Activated CD8-positive, alpha-beta memory T cell treated with anti-CD3 and anti-CD28 coated beads, Interleukin-2, amount 50 U/mL, for 24 hours (primary cell): Measurements from ENCODE around the gene WEE2.
A peak's percentile ranks its signal among the peaks of the same experiment; 100 is the strongest.
"Not testable (repeated sequence)": the region's sequence is repeated elsewhere in the genome, so short reads cannot be mapped to it uniquely, and the experiment has no call there.

Source experiments
- DNase-seq: peaks from one replicate; pipeline ENCODE4 v3.0.0-alpha.2; 2020; ENCODE audit errors: extremely low read depth

WEE2 gene

GRCh38 chr7:141714571-141714970 lies 6.4 kb downstream of the WEE2 start:
- no peak for DNase-seq

GRCh38 chr7:141715018-141715417 lies 6.9 kb downstream of the WEE2 start:
- DNase-seq = no peak

- DNase-seq = no peak
Measured at GRCh38 chr7:141715794-141716689, 7.9 kb downstream of the WEE2 start.

GRCh38 chr7:141717450-141717849 lies 9.3 kb downstream of the WEE2 start:
- no peak for DNase-seq

- no peak for DNase-seq
Measured at GRCh38 chr7:141722529-141722928, 14.4 kb downstream of the WEE2 start.

DNA sequence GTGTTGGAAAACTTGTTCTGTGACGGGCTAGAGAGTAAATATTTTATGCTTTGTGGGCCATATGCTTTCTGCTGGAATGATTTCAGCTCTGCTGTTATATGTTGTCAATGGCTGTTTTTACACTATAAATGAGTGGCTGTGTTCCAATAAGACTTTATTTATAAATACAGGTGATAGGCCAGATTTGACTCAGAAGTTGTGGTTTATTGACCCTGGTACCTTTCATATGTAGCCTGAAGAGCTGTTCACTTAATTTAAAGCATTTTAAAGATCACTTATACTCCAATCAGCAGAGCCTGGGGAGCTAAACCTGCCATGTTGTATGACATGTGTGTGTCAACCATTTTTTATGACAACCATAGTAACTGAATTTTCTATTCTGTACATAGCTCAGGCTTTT lies 20.9 kb downstream of the WEE2 start:
- no peak for DNase-seq

GRCh38 chr7:141731476-141732149 lies 23.5 kb downstream of the WEE2 start:
- DNase-seq = no peak

- DNase-seq = no peak
Measured at GRCh38 chr7:141737118-141737835, 29.1 kb downstream of the WEE2 start.

GRCh38 chr7:141737836-141738591 lies 29.9 kb downstream of the WEE2 start, which contains the start of gene SSBP1:
Gene SSBP1 (plus strand): TSS chr7:141738358. CDS start chr7:141739167, 809 bp downstream.
- DNase-seq = peak; percentile 81

- DNase-seq = no peak
Measured at GRCh38 chr7:141738592-141739013, 30.4 kb downstream of the WEE2 start.

GRCh38 chr7:141739250-141739649 lies 31.1 kb downstream of the WEE2 start:
- no peak for DNase-seq

GRCh38 chr7:141742229-141742628 lies 34.1 kb downstream of the WEE2 start:
- DNase-seq = no peak

GRCh38 chr7:141744131-141744530 lies 36.0 kb downstream of the WEE2 start:
- no peak for DNase-seq

GRCh38 chr7:141748396-141748795 lies 40.2 kb downstream of the WEE2 start:
- no peak for DNase-seq

DNA sequence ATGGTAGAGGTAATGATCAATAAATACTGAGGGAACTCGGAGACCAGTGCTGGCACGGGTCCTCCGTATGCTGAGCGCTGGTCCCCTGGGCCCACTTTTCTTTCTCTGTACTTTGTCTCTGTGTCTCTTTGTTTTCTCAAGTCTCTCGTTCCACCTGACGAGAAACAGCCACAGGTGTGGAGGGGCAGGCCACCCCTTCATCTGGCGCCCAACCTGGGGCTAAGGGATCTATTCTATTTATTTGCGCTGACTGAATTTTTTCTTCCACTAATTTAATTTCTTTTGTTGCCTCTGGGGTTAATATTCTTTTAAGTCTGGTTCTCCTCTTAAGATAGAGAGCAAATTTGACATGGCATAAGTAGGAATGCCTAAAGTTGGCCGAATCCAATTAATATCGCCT lies 43.8 kb downstream of the WEE2 start:
- DNase-seq = not testable (repeated sequence)

DNA sequence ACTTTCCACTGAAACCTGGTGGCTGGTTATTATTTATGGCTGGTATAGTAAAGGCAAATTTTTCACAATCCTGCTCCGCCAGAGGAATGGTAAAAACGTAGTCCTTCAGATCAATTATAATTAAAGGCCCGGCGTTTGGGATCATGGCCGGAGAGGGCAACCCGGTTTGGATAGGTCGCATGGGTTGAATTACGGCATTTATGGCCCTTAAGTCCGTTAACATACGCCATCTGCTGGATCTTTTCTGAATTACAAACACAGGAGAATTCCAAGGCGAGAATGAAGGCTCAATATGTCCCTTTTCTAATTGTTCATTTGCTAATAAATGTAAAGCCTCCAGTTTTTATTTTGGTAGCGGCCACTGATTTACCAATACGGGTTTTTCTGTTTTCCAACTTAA lies 44.5 kb downstream of the WEE2 start:
- DNase-seq = no peak

DNA sequence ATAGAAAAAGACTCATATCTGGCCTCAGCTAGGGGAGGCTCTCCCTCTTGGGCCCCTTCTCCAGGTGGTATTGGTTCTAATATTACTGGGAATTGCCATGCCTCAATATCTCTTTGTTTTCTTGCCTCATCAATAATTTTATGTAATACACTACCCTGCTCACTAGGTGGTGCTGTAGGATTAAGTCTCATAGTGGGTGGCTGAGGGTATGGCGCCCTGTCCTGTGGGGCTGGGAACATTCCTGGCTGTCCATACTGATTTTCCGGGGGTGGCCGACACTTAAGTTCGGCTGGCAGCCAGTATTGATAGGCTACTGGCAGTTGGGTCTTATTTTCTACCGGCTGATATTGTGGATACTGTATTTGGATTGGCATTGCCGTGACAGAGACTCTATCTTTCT lies 46.8 kb downstream of the WEE2 start:
- no peak for DNase-seq

DNA sequence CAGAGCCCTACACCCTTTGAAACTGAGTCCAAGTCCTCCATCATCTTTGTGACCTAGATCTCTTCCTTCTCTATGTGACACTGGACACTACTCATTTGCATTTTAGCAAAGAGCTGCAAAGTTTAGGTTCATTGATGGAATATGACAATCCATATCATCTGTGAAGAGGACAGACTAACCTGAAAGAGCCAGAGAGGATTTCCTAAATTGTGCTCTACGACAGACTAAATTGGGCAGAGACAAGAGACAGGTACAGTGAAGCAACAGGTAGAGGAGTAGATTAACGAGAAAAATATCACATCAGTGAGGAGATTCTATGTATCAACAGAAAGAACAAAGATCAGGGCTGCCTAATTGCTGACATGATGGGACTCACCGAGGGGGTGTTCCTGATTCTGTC lies 55.6 kb downstream of the WEE2 start, which contains the start of gene TAS2R3:
TSS of gene TAS2R3 (plus strand) at position 301 of the 400 bp plus-strand sequence. CDS start at position 363, 62 bp downstream.
- DNase-seq = no peak

GRCh38 chr7:141770083-141770583 lies 62.0 kb downstream of the WEE2 start:
- not testable (repeated sequence) for DNase-seq

- no peak for DNase-seq
Measured at GRCh38 chr7:141776374-141776773, 68.2 kb downstream of the WEE2 start, which contains the start of gene TAS2R4. Gene TAS2R4 (plus strand): TSS chr7:141776674. CDS start chr7:141778489, 1,815 bp downstream.
